CD4-positive, alpha-beta T cell treated with Interleukin-2 at 100 ng/mL for 4 hours (primary cell): Measurements from ENCODE around the gene ST6GALNAC3.
"Not testable (repeated sequence)": the region's sequence is repeated elsewhere in the genome, so short reads cannot be mapped to it uniquely, and the experiment has no call there.

Source experiments
- DNase-seq: peaks from one replicate; pipeline ENCODE4 v3.0.0-alpha.2; 2020; ENCODE audit warnings: low spot score

Gene ST6GALNAC3

DNA sequence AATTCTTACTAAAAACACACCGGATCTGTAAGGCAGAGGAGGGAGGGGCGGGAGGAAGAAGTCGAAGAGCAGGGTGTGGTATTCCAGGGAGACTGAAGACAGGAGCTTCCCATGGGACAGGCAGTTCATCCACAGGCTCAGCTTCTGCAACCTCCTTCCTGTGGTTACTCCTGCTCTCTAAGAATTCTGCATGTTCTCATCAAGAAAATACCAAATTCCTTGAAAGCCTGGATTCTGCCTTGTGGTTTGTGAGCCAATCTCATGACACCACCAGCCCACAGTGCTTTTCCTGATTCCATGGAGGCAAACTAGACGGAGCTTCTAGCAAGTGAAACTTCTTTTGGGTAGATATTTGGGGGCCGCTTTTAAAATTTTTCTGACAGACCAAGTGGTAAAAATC is 1.1 kb upstream of the ST6GALNAC3 start:
- DNase-seq: no peak

DNA sequence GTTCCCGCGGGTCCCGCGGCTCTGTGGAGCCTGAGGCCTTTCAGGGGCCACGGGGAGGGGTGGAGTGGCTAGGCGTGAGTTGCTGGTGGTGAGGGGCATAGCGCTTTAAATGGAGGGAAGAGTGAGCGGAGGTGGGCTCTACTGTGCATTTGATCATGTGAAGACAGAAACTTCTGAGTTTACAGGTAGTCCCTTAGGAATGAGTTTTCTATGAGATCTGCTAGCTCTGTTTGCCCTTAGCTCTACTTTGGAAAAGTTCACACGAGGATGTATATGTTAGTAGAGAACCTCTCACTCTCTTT is 593 bp downstream of the ST6GALNAC3 start:
- DNase-seq: no peak

DNA sequence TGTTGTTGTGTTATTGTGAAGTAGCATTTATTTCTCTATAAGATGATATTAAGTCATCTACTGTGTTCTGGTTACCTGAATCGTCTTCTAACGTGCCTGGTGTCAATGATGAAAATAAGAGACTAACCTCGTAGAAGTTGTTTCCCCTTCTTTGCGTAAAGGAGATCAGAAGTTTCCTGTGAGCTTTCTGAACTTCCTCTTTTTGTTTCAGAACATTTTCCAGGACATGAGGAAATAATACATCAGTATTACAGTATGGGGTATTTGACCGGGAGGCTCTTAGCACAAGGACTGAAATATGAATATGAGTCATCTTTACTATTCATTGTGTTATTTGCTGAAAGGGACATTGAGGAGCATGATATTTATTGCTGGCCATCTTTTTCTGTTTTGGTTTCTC is 1.3 kb downstream of the ST6GALNAC3 start:
- no peak for DNase-seq

- DNase-seq: no peak
Observed at GRCh38 chr1:76079475-76080227, 5.1 kb downstream of the ST6GALNAC3 start.

- no peak for DNase-seq
Observed at GRCh38 chr1:76080552-76081079, 6.1 kb downstream of the ST6GALNAC3 start.

- DNase-seq: no peak
Observed at GRCh38 chr1:76082062-76082461, 7.5 kb downstream of the ST6GALNAC3 start.

- no peak for DNase-seq
Observed at GRCh38 chr1:76083189-76083588, 8.6 kb downstream of the ST6GALNAC3 start.

DNA sequence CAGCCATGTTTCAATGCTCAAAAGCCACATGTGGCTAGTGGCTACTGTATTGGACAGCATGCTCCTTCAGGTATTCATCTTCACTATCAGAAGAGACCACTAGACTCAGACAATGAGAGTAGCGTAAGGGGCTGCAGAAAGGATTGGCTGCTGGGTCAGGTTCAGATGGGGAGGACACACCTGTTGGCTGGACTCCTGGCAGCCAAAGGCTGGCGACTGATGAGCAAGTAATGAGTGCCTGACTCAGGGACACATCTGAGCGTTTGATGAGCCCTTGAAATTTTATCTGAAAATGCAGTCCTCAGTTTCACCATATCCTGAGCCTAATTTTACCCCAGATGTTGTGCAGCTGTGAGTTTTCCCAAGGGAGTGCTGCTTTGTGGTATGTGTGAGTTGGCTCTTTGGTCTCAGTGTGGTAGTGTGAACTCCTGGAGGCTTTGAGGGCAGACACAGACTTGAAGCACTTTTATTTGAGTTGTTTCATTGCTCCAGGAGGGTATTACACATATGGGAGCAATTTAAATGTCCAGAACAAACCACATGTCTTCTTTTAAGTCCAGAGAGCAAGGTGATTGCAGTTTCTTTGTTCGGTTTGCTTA is 9.6 kb downstream of the ST6GALNAC3 start:
- DNase-seq: no peak

DNA sequence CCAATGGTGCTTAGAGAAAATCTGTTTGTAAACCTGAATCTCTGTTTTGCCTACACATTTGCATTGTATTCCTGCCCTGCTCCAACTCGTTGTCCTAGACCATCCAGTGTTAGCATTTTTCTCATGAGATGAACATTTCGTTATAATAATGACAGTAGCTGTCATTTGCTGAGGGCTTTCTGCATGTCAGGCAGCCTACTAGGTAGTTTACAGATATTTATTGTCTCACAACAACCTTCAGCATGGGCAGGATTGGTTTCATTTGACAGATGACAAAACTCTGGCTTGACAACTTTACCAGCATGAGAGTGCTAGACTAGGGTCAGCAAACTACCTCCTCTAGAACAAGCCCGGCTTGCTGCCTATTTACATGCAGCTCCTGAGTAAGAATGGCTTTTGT is 10.1 kb downstream of the ST6GALNAC3 start:
- no peak for DNase-seq

GRCh38 chr1:76086109-76086508 is 11.6 kb downstream of the ST6GALNAC3 start:
- no peak for DNase-seq

GRCh38 chr1:76086597-76086996 is 12.1 kb downstream of the ST6GALNAC3 start:
- DNase-seq: no peak

GRCh38 chr1:76090283-76091203 is 16.0 kb downstream of the ST6GALNAC3 start:
- DNase-seq: no peak

- no peak for DNase-seq
Observed at GRCh38 chr1:76092812-76093211, 18.3 kb downstream of the ST6GALNAC3 start.

DNA sequence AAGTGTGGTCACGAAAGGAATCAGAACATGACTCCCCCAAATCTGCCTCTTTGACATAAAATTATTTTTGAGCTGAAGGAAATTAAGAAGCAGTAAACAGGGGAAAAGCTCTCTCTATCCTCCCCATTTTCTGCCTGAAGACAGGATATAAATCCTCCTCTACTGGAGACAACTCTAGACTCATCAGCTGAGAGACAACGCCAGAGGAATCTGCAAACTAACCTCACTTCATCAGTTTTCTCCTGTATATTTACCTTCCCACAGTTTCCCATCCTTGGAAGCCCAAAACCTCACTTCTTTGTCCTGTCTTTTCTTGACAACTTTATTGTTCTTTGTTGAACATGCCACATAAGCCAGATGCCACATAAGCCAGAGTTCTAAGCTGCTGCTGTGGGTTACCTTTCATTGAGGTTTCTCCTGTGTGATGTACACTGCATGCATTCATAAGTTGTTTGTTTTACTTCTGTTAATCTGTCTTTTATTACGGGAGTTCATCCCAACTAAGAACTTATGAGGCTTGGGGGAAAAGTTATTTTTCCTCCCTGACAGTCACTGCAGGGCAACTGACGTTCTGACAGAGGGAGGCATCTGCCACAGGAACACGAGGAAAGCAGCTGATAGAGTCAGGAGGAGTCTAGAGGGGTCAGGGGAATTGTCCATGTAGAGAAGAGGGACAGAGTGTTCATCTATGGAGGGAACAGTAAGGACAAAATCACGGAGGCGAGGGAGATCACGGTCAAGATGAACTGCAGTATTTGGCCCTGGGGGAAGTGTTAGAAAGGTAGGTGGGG is 19.2 kb downstream of the ST6GALNAC3 start:
- DNase-seq: no peak

DNA sequence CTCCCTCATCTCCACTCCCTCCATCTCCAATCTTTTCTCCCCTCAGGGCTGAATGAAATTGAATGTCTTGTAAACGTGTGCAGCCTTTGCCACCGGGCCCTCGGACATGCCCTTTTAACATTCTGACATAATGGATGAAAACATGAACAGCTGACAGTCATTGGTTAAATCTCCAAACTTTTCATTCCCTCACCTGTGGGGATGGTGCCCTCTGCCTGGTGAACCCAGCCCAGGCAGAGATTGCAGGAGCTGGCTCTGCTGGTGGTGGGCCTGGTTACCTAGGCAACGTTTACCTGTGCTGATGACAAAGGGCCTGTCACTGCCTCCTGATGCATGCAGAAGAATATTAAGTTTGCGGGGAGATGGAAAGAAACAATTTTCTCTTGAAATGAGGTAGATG is 21.3 kb downstream of the ST6GALNAC3 start:
- DNase-seq: no peak

DNA sequence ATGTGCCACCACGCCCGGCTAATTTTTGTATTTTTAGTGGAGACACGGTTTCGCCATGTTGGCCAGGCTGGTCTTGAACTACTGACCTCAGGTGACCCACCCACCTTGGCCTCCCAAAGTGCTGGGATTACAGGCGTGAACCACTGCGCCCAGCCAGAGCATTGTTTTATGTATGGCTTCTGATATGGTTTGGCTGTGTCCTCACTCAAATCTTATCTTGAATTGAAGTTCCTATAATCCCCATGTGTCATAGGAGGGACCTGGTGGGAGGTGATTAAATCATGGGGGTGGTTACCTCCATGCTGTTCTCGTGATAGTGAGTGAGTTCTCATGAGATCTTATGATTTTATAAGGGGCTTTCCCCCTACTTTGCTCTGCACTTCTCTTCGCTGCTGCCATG is 22.5 kb downstream of the ST6GALNAC3 start:
- DNase-seq: not testable (repeated sequence)

DNA sequence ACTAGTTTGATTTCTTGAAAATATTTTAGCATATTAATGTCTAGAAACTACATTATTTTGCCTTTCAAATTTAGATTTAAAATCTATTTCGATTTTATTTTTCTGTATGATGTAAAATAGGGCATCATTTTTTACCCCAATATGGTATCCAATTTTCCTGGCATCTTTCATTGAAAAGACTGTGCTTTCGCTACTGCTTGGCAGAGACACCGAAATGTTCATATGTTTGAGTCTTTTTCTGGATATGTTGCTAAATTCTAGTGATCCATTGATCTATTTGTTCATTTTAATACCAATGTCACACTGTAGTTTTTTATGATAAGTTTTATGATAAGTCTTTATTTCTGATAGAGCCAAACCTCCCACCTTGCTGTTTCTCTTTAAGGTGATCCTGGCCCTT is 24.3 kb downstream of the ST6GALNAC3 start:
- no peak for DNase-seq

DNA sequence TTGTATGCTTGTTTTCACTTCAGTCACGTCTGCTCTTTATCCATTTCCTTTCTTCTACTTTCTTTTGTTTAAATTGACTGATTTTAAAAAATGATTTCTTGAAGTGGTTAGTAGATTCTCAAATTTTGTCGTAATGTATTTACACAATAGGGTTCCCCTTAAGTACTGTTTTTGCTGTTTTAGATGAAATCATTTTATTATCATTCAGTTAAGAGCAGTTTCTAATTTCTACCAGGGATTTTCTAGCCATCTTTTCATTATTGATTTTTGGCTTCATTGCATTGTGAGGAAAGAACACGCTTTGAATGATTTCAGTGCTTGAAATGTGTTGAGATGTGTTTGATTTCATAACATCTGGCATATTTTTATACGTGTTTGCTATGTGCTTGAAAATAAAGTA is 27.0 kb downstream of the ST6GALNAC3 start:
- no peak for DNase-seq

- DNase-seq: no peak
Observed at GRCh38 chr1:76102046-76102445, 27.5 kb downstream of the ST6GALNAC3 start.

GRCh38 chr1:76103034-76103433 is 28.5 kb downstream of the ST6GALNAC3 start:
- DNase-seq: no peak

DNA sequence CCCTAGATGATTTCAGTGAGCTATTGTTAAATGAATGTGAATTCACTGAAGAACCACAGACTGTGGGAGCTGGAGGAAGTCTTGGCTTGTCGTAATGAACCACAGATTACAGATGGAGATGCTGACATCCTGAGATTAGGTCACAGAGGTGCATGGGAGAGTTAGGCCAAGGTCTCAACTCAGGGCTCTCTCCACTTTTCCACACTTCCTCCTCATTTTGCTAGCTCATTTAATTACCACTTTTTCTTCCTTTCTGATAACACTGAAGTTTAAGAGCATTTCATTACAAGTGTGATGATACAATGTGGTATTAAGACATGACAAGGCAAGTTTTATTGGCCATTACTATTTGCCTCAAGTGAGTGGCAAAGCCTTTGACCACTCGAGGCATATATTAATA is 30.8 kb downstream of the ST6GALNAC3 start:
- DNase-seq: no peak

DNA sequence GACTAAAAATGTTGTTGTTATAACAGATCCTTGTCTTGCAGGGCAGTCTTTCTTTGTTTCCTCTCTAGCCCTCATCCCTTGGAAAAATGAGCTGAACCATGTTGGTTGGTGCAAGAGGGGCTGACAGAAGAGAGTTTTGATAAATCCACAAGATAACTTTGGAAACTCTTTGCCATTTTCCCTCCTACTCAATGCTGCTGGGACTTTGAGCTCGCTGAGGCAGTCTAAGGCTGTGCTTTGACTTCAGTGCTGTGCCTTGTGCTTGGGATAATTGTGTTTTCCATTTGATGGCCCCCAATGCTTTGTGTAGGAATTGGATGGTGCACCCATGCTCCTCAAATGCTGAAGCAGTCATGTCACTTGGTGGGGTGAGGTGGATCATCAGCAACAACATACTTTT is 31.7 kb downstream of the ST6GALNAC3 start:
- DNase-seq: no peak
